Body of pancreas (tissue), 4 donors: ENCODE data around the gene ENG.

ENCODE experiments used
- CTCF ChIP-seq, 7 experiments: fragments of 450-650 bp in 4 of 7; fragments of 200-600 bp in 3 of 7; sonication (generic) in 3 of 7; IDR thresholded peaks; one replicate each; pipeline ENCODE4 v1.5.1; 2016 to 2019; ENCODE audit warnings: antibody characterized with exemption in 7 of 7
- POLR2A ChIP-seq, 3 donors: fragments of 450-650 bp; IDR thresholded peaks; one replicate each; pipeline ENCODE4 v1.6.1; 2016; ENCODE audit warnings: antibody characterized with exemption in 3 of 3, mild to moderate bottlenecking in 2 of 3

DNA sequence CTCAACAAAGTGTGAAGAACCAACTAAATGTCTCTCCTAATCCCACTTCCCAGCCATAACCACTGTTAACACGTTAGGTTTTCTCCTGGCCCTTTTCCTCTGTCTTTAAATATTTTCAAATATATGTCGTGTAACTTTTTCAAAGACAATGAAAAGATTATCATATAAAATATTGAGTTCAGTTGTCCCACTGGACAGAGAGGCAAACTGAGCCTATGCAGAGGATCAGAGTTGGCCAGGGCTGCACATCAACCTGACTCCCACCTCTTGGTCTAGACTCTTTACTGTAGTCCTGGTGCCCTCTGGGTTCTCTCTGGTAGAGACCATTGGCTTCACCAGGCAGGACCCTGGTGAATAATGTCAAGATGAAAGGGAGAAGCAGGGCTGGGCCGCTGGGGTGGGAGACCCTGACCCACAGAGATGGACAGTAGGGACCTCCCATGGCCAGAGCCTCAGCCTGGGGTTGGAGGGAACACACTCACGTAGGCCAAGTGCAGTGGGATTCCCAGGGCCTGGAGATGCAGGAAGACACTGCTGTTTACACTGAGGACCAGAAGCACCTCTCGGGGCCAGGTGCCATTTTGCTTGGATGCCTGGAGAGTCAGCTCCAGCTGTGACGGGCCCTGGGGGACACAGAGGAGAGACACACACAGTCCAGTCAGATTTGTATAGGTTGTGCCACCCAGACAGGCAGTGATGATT, 25.1 kb downstream of the ENG start:
- no peak for TF ChIP-seq CTCF (IDR thresholded peaks at IDR 0.05)
- no peak for TF ChIP-seq POLR2A (IDR thresholded peaks at IDR 0.05)
